ENCODE data around the gene TMEM225B. TPM values are rescaled to one million over a fixed set of nuclear protein-coding genes. Genes with fewer than 3 reads are reported as not detected.
A peak's percentile ranks its signal among the peaks of the same experiment; 100 is the strongest.

The TMEM225B gene
- total RNA-seq, 4 donors from 2014 or later = 0.68 to 1.6 TPM; not detected in 2

GRCh38 chr7:99622596-99622995 is 24.5 kb downstream of the TMEM225B start:
- Histone ChIP-seq H3K4me1 (peaks cover 5 to 13% (median 6%) of the 10 kb centered on the region in 4 donors), H3K36me3 (peaks cover 0 to 80% (median 41%) of the 10 kb centered on the region in 4 donors), H3K27ac (no peak overlapping the region), H3K9me3 (no peaks in the 10 kb centered on the region), H3K4me3 (no peak overlapping the region), H3K27me3 (no peaks in the 10 kb centered on the region)
- no peak for TF ChIP-seq EP300 (IDR thresholded peaks at IDR 0.05; ENCODE audit: low read depth)
- no peak for TF ChIP-seq POLR2A (IDR thresholded peaks at IDR 0.05)
- TF ChIP-seq CTCF (IDR thresholded peaks at IDR 0.05) = no peak
- no peak for TF ChIP-seq POLR2AphosphoS5 (IDR thresholded peaks at IDR 0.05)
- intact Hi-C loops (cut with DNase I; ENCODE audit: low total_unique reads) (no loop called here), in situ Hi-C loops (cut with MboI; ENCODE audit: low pct_ligation_motif_present in 1 of 4, low pct_unique_long_range_greater_than_20kb in 1 of 4, low sequenced_read_pairs in 3 of 4) (no loop called here)
- DNase-seq = no peak
- WGBS, 2 donors (ENCODE audit: low coverage in 1 of 2) = 80 to 95% methylated on average over 1 to 10 of the region's 10 CpGs

- TF ChIP-seq CTCF (IDR thresholded peaks at IDR 0.05) (no peak), EP300 (IDR thresholded peaks at IDR 0.05; ENCODE audit: low read depth) (no peak), POLR2A (IDR thresholded peaks at IDR 0.05) (no peak), POLR2AphosphoS5 (IDR thresholded peaks at IDR 0.05) (no peak)
- in situ Hi-C loops (cut with MboI; ENCODE audit: low pct_ligation_motif_present in 1 of 4, low pct_unique_long_range_greater_than_20kb in 1 of 4, low sequenced_read_pairs in 3 of 4) = no loop called here
Measured at GRCh38 chr7:99623091-99623693, 25.1 kb downstream of the TMEM225B start.

GRCh38 chr7:99623702-99624447 is 25.8 kb downstream of the TMEM225B start:
- H3K4me1 ChIP-seq = peaks cover 0 to 4% (median 0%) of the 10 kb centered on the region in 4 donors
- no peaks in the 10 kb centered on the region for H3K9me3 ChIP-seq
- H3K4me3 ChIP-seq = no peak overlapping the region
- intact Hi-C loops (cut with DNase I; ENCODE audit: low total_unique reads) (no loop called here), in situ Hi-C loops (cut with MboI; ENCODE audit: low pct_ligation_motif_present in 1 of 4, low pct_unique_long_range_greater_than_20kb in 1 of 4, low sequenced_read_pairs in 3 of 4) (no loop called here)
- H3K27ac ChIP-seq = peak overlapping the region in 1 of 4 donors; percentile 20
- peaks cover 0 to 86% (median 39%) of the 10 kb centered on the region in 4 donors for H3K36me3 ChIP-seq
- no peak for TF ChIP-seq POLR2A (IDR thresholded peaks at IDR 0.05)
- 83 to 87% methylated on average over 3 to 9 of the region's 9 CpGs for WGBS, 2 donors (ENCODE audit: low coverage in 1 of 2)
- no peaks in the 10 kb centered on the region for H3K27me3 ChIP-seq
- DNase-seq = no peak

More at GRCh38 chr7:99623091-99623693, 25.1 kb downstream of the TMEM225B start:
- 85% methylated on average over 7 of the region's 7 CpGs; no CpG with 5 or more reads in 1 of the 2 donors for WGBS, 2 donors (ENCODE audit: low coverage in 1 of 2)
- intact Hi-C loops (cut with DNase I; ENCODE audit: low total_unique reads) = no loop called here
- Histone ChIP-seq H3K4me3 (no peak overlapping the region), H3K27me3 (no peaks in the 10 kb centered on the region), H3K27ac (no peak overlapping the region), H3K36me3 (peaks cover 0 to 82% (median 42%) of the 10 kb centered on the region in 4 donors), H3K4me1 (peaks cover 0 to 7% (median 0%) of the 10 kb centered on the region in 4 donors), H3K9me3 (no peaks in the 10 kb centered on the region)
- DNase-seq = no peak

GRCh38 chr7:99624484-99624883 is 26.4 kb downstream of the TMEM225B start:
- no peaks in the 10 kb centered on the region for H3K9me3 ChIP-seq
- H3K4me1 ChIP-seq = peaks cover 0 to 4% (median 0%) of the 10 kb centered on the region in 4 donors
- intact Hi-C loops (cut with DNase I; ENCODE audit: low total_unique reads) (no loop called here), in situ Hi-C loops (cut with MboI; ENCODE audit: low pct_ligation_motif_present in 1 of 4, low pct_unique_long_range_greater_than_20kb in 1 of 4, low sequenced_read_pairs in 3 of 4) (no loop called here)
- no peaks in the 10 kb centered on the region for H3K27me3 ChIP-seq
- peak; percentile 34 for DNase-seq
- H3K27ac ChIP-seq = no peak overlapping the region
- no peak overlapping the region for H3K4me3 ChIP-seq
- TF ChIP-seq POLR2AphosphoS5 (IDR thresholded peaks at IDR 0.05) (no peak), CTCF (IDR thresholded peaks at IDR 0.05) (no peak)
- WGBS, 2 donors (ENCODE audit: low coverage in 1 of 2) = 89% methylated on average over 16 of the region's 16 CpGs; no CpG with 5 or more reads in 1 of the 2 donors
- peaks cover 0 to 86% (median 36%) of the 10 kb centered on the region in 4 donors for H3K36me3 ChIP-seq

Data from transverse colon (tissue), 4 donors.